Cardiac fibroblast (primary cell): Measurements from ENCODE around the gene INPP5A.

Source experiments
- DNase-seq, 2 donors: peaks; one replicate each; pipeline versions ENCODE4 v3.0.0 to v3.0.0-alpha.2; 2010; ENCODE audit warnings: low read depth in 2 of 2
- H3K4me3 ChIP-seq, 2 donors: replicated peaks in 1 of 2; 1 replicate in 1 of 2; 2 replicates in 1 of 2; pipeline ENCODE4 v1.5.1; 2011; ENCODE audit warnings: low read depth in 2 of 2, low read length in 2 of 2, mild to moderate bottlenecking in 2 of 2, moderate library complexity in 1 of 2
- TF ChIP-seq, protein P1 (sequence below): IDR thresholded peaks from one replicate; pipeline ENCODE4 v1.5.1; 2011; ENCODE audit warnings: low read depth, mild to moderate bottlenecking, low read length, inconsistent platforms

INPP5A gene

DNA sequence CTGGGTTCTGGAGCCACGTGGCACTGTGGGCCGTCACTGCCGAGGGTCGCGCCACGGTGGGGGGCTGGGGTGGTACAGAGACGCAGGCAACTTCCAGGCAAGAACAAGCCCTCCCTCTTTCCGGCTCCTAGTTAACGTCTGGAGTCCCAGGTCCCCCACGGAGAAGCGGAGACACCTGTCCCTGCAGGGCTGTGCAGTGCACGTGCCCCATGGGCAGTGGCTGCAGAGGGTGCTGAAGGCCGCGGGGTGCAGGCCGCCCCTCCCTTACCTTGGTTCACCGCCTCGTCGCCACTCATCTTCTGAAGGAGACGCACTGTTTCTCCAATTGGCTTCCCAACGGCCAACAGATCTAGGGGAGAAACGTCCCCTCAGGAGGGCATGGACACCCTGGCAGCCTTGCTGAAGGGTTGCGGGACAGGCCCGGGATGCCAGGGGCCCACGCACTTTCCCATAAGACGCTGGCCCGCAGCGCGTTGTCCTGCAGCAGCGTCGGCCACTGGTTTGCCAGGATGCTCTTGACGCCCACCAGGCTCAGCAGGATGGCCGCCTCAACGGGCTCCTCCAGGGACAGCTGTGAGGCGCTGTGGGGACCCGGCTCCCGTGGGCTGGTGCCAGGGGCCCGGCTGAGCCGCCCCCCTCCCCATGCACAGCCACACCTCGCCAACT lies 272.7 kb downstream of the INPP5A start:
- no peak overlapping the region for H3K4me3 ChIP-seq
- TF ChIP-seq, protein P1, sequence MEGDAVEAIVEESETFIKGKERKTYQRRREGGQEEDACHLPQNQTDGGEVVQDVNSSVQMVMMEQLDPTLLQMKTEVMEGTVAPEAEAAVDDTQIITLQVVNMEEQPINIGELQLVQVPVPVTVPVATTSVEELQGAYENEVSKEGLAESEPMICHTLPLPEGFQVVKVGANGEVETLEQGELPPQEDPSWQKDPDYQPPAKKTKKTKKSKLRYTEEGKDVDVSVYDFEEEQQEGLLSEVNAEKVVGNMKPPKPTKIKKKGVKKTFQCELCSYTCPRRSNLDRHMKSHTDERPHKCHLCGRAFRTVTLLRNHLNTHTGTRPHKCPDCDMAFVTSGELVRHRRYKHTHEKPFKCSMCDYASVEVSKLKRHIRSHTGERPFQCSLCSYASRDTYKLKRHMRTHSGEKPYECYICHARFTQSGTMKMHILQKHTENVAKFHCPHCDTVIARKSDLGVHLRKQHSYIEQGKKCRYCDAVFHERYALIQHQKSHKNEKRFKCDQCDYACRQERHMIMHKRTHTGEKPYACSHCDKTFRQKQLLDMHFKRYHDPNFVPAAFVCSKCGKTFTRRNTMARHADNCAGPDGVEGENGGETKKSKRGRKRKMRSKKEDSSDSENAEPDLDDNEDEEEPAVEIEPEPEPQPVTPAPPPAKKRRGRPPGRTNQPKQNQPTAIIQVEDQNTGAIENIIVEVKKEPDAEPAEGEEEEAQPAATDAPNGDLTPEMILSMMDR = no peak
- DNase-seq = no peak

DNA sequence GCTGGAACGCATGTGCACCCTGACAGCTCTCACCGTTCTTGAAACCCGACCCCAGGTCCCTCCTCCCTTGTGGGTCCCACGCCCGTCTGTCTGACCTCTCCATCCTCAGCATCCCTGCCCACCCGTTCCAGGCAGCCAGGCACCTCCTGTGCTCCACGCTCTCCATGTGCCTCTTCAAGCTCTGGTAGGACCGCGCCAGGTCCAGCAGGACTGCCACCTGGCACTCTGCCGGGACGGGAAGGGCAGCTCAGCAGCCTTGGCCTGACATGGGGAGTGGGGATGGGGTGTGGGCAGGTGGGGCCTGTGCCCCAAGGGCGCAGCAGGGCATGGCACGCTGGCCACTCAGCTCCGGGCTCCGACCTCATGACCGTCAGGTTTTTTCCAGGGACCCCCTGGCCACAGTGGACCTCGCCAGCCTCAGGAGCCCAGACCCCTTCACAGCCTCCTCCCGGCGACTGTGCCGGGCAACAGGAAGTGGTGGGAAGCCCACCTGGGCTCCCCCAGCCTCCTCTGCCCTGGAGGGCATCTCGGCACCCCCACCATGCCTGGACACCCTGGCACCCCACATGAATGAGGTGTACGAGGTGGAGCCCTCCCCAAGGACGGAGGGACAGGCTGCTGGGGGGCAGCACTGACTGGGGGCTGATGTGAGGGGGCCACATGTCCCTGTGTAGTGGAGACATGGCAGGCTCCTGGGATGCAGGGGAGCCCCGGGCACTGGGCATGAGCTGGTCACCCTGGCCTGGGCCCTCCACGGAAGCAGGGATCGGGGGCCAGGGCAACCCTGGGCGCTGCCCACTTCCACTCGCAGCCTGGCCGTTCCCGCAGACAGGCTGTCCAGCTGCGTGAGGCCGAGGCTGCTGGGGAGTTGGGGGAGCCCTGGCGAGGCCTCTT lies 273.5 kb downstream of the INPP5A start:
- H3K4me3 ChIP-seq = no peak overlapping the region
- TF ChIP-seq, protein P1 = no peak
- DNase-seq = no peak

DNA sequence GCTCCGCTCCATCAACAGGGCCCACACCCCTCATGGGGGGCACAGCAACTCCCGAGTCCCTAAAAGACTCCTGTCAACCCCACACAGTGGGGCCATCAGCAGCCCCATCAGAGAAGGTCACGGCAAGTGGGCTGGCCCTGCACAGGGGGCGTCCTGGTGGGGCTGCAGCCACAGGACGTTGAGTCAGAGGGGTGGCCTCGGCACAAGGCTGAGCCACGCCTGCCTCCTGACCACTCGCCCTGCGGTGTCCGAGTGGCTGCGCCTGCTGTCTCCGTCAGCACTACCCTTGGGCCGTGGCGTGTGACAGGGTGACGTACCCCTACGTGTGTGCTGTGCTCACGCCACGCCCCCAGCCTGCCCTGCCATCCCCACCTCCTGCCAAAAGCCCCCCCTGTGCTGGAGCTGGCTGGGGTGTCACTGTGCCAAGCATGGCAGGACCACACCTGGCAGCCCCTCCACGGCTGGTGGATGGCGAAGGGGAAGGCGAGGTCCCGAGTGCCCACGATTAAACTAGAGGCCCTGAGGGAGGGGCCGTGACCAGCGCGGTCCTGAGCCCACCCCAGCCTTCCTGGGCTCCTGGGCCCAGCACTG lies 274.4 kb downstream of the INPP5A start:
- no peak for DNase-seq
- no peak overlapping the region for H3K4me3 ChIP-seq
- TF ChIP-seq, protein P1 = no peak

- DNase-seq = no peak
- TF ChIP-seq, protein P1 = no peak
- H3K4me3 ChIP-seq = no peak overlapping the region
Observed at GRCh38 chr10:132812520-132812919, 274.9 kb downstream of the INPP5A start.

DNA sequence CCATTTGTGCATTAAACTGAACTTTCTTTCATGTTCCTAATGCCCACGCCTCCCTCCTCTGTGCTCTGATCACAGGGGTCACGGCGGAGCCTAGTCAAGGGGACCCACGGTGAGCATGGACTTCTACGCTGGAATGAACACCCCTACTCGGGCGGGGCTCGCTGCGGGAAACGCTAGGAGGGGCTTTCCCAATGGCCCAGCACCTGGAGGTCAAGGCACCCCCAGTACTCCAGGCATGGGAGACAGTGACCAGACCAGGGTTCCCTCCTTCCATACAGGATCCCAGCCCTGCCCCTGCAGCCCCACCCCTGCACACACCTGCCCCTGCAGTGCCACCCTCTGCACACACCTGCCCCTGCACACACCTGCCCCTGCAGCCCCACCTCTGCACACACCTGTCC lies 275.4 kb downstream of the INPP5A start:
- TF ChIP-seq, protein P1 = no peak
- DNase-seq = no peak
- no peak overlapping the region for H3K4me3 ChIP-seq

- TF ChIP-seq, protein P1 = no peak
- DNase-seq = no peak
- H3K4me3 ChIP-seq = no peak overlapping the region
Observed at GRCh38 chr10:132813560-132814468, 276.2 kb downstream of the INPP5A start.
